Measurements from ENCODE around the gene GUCY1A1.
"Not testable (repeated sequence)": the region's sequence is repeated elsewhere in the genome, so short reads cannot be mapped to it uniquely, and the experiment has no call there.

The GUCY1A1 gene

DNA sequence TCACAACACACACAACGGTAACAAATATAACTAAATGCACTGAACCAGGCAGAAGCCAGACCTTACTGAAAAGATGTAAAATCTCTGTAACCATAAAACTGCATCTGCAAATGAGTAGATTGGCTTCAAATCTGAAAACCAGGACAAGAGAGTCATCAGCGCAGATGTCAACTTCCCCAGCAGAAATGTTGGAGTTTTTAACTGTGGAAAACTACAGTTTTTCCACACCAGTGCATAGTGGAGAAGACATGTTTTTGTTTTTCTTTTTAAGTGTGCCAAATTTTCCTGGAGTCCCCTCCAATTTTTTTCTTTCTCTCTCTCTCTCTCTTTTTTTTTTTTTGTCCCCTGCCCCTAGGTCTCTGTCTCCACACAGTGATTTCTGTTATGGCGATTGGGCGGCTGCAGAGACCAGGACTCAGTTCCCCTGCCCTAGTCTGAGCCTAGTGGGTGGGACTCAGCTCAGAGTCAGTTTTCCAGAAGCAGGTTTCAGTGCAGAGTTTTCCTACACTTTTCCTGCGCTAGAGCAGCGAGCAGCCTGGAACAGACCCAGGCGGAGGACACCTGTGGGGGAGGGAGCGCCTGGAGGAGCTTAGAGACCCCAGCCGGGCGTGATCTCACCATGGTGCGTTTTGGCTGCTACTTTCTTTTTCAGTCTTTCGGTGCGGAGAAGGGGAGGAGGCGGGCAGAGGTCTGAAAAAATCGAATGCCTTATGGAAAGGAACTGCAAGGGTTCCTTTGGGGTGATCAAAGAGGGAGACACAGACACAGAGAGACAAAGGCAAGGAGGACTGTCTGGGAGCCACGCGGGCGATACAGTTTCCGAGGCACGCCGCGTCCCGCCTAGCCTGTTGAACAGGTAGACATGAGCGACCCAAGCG is at the start of gene GUCY1A1:
Gene GUCY1A1 (plus strand): TSS at position 505 of the 878 bp plus-strand sequence. CDS start 30,020 bp downstream, outside the sequence.
- DNase-seq: peak in 1 of 2 donors; percentile 43

DNA sequence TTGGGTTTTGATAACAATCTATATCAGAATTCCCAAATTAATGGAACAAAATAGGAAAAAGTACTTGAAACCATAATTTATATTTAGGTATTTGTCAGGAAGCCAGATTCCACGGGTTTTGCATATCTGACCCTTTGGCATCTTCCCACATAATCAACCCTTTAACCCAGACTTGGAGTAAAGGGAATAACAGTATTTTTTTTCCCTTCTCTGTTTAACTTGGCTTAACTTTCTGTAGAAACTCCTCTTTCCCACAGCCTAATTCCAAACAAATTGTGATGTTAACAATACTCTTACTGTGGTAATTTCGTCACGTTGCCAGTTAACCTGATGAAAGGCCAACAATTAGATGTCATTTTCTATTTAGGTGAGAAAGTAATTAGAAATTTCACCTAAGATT is 49.4 kb upstream of the GUCY1A1 start:
- no peak for DNase-seq

GRCh38 chr4:155618183-155618838 is 48.3 kb upstream of the GUCY1A1 start:
- DNase-seq: no peak

GRCh38 chr4:155620637-155621036 is 46.0 kb upstream of the GUCY1A1 start:
- DNase-seq: no peak

DNA sequence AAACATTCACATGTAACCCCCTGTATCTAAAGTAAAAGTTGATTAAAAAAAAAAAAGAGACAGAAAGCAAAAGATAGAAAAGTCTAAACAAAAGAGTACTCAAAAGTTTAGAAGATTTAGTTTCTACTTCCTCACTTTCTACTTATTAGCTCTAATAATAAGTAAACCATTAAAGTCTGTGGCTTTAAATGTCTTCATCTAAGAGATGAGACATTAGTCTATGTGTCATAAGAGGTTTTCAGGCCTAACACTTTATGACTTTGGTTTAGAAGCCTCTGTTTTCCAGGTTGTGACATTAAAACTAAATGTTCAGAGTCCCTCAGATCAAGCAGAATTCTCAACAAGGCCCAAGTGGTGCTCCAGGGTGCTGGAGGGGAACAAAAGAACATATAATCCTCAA is 42.2 kb upstream of the GUCY1A1 start:
- DNase-seq: no peak

DNA sequence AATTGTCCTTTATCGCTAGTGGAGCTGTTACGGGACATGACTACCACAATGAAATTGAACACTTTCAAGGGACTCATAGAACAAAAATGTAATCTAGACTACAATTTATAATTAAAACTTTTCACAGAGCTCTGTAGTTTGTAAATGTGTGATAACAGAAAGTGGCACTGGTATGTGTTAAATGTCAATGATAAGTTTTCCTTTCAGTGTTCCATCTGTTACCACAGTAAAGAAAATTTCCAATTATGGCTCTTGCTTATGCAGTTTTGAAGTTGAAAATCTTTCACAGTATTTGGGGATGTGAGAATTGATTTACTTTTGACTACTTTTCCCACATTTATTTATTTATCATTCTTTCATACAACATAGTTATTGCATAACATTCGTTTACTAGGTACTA is 40.1 kb upstream of the GUCY1A1 start:
- peak in 1 of 2 donors; percentile 15 for DNase-seq

DNA sequence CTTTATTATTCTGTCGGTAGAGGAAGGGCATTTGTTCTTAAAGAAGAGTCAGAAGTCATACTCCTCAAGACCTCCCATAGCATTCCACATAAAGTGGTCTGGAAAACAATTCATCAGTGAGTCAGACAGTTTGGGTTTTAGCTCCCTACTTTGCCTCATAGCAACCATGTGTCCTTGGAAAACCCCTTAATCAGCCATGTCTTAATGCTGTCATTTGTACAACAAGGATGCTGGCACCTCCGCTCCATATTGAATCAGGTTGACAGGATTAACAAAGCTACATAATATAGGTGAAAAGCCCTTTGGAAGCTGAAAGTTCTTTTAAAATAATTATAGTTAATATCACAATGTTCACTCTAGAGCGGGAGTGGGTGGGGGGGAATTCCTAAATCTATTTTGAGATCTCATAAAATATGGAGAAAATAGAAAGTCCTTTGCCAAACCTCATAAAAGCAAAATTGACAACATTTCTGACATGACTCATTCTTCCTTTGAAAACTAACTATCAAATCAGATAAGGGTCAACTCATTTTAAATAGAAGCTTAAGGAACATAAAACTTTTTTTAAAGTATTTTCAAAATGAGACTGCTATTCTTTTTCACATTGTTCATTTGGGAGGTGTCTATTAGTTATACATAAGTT is 37.3 kb upstream of the GUCY1A1 start:
- no peak for DNase-seq

GRCh38 chr4:155629956-155630355 is 36.7 kb upstream of the GUCY1A1 start:
- DNase-seq: no peak

DNA sequence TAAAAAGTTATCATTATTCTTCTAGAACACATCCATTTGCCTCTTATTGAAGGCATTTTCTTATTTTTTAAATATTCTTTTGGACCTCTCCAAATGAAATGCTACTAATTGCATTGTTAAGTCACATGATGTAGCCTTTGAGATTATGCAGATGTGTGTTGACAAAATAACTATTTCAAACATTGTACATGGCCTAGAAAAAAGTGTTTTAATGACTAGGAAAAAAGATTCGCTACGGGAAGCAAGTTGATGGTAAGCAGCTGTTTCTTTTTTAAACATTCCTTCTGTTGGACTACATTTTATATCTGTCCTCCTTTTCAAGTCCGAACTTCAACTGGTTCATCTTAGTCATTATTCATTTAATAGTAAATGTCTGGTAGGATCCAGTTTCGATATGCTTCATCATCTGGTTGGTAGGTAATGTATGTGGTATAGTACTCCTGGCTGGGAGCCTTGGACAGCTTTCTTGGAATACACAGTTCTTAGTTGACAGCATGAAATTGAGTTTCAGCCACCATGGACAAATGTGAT is 34.3 kb upstream of the GUCY1A1 start:
- no peak for DNase-seq

- no peak for DNase-seq
Observed at GRCh38 chr4:155638195-155638965, 28.3 kb upstream of the GUCY1A1 start.

GRCh38 chr4:155639704-155640523 is 26.7 kb upstream of the GUCY1A1 start:
- peak in 1 of 2 donors; percentile 29 for DNase-seq

DNA sequence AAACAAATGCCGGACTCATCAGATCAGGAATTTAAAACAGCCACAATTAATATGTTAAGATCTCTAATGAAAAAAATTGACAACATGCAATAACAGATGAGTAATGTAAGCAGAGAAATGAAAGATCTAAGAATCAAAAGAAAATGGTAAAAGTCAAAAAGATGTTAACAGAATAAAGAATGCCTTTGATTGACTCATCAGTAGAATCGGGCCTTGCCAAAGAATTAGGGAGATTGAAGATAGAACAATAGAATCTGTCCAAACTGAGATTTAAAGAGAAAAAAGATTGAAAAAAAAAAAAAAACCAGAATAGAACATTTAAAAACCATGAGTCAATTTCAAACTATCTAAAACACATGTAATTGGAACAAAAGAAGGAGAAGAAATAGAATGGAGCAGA is 25.9 kb upstream of the GUCY1A1 start:
- DNase-seq: no peak

- no peak for DNase-seq
Observed at GRCh38 chr4:155643087-155643486, 23.6 kb upstream of the GUCY1A1 start.

DNA sequence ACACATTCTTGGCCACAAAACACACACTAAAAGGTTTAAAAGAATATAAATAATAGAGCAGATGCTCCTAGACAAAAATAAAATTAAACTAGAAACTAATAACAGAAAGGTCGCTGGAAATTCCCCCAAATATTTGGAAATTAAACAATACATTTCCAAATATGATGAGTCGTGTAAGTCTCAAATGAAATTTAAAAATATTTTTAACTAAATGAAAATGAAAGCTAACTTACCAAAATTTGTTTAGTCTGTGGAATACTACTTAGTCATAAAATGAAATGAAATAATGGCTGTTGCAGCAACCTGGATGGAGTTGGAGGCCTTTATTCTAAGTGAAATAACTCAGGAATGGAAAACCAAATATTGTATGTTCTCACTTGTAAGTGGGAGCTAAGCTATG is 20.6 kb upstream of the GUCY1A1 start:
- DNase-seq: no peak

DNA sequence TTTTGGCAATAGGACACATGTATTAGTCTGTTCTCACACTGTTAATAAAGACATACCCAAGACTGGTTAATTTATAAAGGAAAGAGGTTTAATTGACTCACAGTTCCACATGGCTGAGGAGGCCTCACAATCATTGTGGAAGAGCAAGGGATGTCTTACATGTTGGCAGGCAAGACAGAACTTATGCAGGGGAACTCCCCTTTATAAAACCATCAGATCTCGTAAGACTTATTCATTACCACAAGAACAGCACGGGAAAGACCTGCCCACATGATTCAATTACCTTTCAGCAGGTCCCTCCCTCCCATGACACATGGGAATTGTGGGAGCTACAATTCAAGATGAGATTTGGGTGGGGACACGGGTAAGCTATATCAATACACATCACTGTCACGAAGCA is 15.9 kb upstream of the GUCY1A1 start:
- DNase-seq: not testable (repeated sequence)

GRCh38 chr4:155653052-155653451 is 13.6 kb upstream of the GUCY1A1 start:
- DNase-seq: no peak

DNA sequence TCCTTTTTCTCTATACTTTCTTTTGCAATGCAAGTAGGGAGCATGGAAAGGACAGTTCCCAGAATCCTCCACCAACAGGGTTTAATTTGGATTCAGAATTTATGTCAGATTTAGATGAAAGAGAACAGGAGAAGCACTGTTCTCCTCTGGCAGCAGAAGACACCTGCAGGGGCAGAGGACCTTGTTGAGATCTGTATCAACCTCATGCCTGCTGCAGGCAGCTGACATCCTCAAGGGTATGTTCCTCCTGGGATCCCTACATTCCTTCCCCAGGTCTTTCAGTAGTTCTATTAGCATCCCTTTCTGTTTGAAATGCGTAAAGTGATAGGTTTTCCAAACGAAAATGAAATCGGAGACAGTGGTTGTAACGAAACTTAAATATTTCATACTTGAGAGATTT is 10.6 kb upstream of the GUCY1A1 start:
- DNase-seq: no peak

DNA sequence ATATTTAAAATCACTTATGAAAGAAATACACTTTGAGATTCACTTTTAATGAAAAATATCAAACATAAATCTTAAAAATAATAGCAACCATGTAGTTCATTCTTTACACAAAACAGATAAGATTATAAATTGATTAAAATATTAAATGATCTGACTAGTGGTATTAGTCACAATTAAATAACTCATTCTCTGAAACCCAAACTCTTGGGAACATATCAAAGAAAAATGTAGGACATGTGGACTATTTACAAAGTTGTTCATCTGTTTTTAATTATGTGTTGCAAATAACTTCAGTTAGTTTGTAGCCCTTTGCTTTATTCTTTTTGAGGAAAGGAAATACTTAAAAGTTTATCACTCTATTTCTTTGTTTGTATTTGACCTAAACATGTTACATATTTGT is 9.5 kb upstream of the GUCY1A1 start:
- no peak for DNase-seq

DNA sequence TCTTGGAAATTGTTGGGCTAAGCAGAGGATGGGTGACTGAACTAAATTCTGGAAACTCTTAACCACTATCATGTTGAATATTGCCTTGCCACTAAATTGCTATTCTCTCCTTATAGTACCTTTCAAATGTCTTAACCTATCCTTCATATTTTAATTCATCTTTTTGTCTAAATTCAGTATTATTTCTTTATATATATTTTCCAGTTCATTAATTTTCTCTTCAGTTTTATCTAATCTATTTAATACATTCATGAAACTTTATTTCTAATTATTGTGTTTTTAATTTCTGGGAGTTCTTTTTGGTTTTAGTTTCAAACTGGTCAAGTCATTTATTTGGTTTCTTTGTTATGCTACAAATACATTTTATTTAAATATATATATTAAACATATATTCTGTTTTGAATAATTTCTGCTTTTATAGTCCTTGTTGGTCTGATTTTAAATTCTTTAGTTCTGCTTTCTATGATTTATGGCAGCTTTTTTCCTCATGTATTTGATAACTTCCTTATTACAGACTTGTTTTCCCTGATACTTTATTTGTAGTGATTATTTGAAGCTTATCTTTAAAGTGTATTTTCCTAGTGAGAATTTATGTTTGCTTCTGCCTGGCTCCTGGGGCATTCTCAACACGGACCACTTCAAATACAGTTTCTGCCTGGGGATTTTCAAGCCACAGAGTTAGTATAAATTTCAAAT is 8.5 kb upstream of the GUCY1A1 start:
- no peak for DNase-seq

DNA sequence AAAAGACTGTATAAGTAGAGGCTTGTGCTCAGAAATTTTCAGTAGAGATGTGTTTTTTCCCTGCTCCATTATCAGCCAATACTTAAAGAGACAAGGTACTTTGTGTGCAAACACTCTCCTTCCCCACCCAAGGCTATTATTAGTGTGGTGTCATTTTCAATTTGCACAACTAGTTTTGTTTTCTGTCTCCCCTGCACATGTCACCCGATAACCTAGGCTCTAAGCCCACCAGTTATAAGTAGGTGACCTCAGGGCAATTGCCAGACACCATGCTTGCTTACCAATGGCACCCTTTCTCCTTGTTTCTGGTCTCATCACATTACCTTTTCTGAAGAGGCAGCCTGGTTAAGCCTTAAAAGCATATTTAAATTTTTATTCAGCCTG is 8.0 kb upstream of the GUCY1A1 start:
- DNase-seq: no peak

GRCh38 chr4:155659176-155659575 is 7.5 kb upstream of the GUCY1A1 start:
- DNase-seq: no peak

All from hippocampal formation (tissue), 2 donors.